KMS-11 (cell line): ENCODE data around the gene PHF21A.

ENCODE experiments used
- H2AFZ ChIP-seq: fragments of 200-600 bp; sonication (generic); 2 replicates; pipeline ENCODE4 v1.6.1; 2016; ENCODE audit warnings: antibody characterized with exemption, mixed run types, low read depth
- H3K27ac ChIP-seq: fragments of 200-600 bp; sonication (generic); 2 replicates; pipeline ENCODE4 v1.6.1; 2016; ENCODE audit warnings: mild to moderate bottlenecking, mixed run types
- H3K27me3 ChIP-seq: fragments of 200-600 bp; sonication (generic); 2 replicates; pipeline ENCODE4 v1.6.1; 2017; ENCODE audit warnings: mild to moderate bottlenecking, low read depth, mixed run types, moderate library complexity; ENCODE audit not compliant: insufficient read depth
- H3K36me3 ChIP-seq: fragments of 200-600 bp; sonication (generic); 2 replicates; pipeline ENCODE4 v1.6.1; 2017; ENCODE audit warnings: mild to moderate bottlenecking, mixed run types; ENCODE audit not compliant: insufficient read depth
- H3K4me1 ChIP-seq: fragments of 200-600 bp; sonication (generic); 2 replicates; pipeline ENCODE4 v1.6.1; 2016; ENCODE audit warnings: mild to moderate bottlenecking, low read depth, mixed run types; ENCODE audit not compliant: poor library complexity, severe bottlenecking
- H3K4me2 ChIP-seq: fragments of 200-600 bp; sonication (generic); 2 replicates; pipeline ENCODE4 v1.7.0; 2016; ENCODE audit warnings: mild to moderate bottlenecking, mixed run types
- H3K4me3 ChIP-seq: fragments of 200-600 bp; sonication (generic); IDR thresholded peaks from 2 replicates; pipeline ENCODE4 v1.6.1; 2017; ENCODE audit warnings: low read depth, low read length, mixed read lengths; ENCODE audit not compliant: insufficient read depth
- H3K79me2 ChIP-seq: fragments of 200-600 bp; sonication (generic); 2 replicates; pipeline ENCODE4 v1.6.1; 2016; ENCODE audit warnings: low read depth, mixed run types; ENCODE audit not compliant: insufficient read depth
- H3K9ac ChIP-seq: fragments of 200-600 bp; sonication (generic); 2 replicates; pipeline ENCODE4 v1.6.1; 2016; ENCODE audit warnings: mild to moderate bottlenecking, mixed run types
- H4K20me1 ChIP-seq: fragments of 200-600 bp; sonication (generic); 2 replicates; pipeline ENCODE4 v1.6.1; 2016; ENCODE audit warnings: mild to moderate bottlenecking, mixed run types; ENCODE audit not compliant: insufficient read depth
- TF ChIP-seq, protein P1 (sequence below): fragments of 200-600 bp; sonication (generic); conservative IDR thresholded peaks from 2 replicates; pipeline ENCODE4 v1.6.1; 2017; ENCODE audit warnings: low read depth, mild to moderate bottlenecking, antibody characterized with exemption, low read length, moderate library complexity, mixed read lengths

The PHF21A gene

DNA sequence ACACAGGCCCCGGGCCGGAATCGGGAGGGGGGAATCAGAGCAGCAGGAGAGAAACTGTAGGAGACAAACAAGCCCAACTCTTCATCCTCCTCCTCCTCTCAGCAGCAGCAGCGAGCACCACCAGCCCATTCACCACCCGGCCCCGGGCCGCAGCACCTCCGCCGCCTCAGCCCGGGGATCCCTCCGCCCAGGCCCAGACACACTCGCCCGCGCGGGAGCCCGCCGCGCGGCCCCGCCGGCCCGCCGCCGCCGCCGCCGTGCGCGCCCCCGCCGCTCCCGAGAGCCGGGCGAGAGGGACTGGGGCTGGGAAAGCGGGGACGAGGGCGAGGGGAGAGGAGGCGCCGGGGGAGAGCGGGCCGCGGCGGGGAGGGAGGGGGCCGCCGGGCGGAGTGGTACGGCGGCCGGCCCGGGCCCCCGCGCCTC is at the start of gene PHF21A:
Gene PHF21A, minus strand, starts transcription at position 154 of the 423 bp plus-strand sequence. CDS start 37,235 bp downstream, outside the sequence.
- no peaks in the 10 kb centered on the region for H4K20me1 ChIP-seq
- H3K4me2 ChIP-seq, result peak within 1 kb of the TSS; percentile 85
- H3K27me3 ChIP-seq, result no peaks in the 10 kb centered on the region
- peak within 1 kb of the TSS; percentile 93 for H2AFZ ChIP-seq
- H3K4me1 ChIP-seq, result peaks cover 45% of the 10 kb centered on the region
- peak within 1 kb of the TSS; percentile 59 for H3K9ac ChIP-seq
- H3K36me3 ChIP-seq, result no peaks in the 10 kb centered on the region
- H3K79me2 ChIP-seq, result peaks cover 30% of the 10 kb centered on the region
- H3K4me3 ChIP-seq, result no peak within 1 kb of the TSS
- TF ChIP-seq, protein P1, sequence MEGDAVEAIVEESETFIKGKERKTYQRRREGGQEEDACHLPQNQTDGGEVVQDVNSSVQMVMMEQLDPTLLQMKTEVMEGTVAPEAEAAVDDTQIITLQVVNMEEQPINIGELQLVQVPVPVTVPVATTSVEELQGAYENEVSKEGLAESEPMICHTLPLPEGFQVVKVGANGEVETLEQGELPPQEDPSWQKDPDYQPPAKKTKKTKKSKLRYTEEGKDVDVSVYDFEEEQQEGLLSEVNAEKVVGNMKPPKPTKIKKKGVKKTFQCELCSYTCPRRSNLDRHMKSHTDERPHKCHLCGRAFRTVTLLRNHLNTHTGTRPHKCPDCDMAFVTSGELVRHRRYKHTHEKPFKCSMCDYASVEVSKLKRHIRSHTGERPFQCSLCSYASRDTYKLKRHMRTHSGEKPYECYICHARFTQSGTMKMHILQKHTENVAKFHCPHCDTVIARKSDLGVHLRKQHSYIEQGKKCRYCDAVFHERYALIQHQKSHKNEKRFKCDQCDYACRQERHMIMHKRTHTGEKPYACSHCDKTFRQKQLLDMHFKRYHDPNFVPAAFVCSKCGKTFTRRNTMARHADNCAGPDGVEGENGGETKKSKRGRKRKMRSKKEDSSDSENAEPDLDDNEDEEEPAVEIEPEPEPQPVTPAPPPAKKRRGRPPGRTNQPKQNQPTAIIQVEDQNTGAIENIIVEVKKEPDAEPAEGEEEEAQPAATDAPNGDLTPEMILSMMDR, result no peak
- H3K27ac ChIP-seq, result peak within 1 kb of the TSS; percentile 70

DNA sequence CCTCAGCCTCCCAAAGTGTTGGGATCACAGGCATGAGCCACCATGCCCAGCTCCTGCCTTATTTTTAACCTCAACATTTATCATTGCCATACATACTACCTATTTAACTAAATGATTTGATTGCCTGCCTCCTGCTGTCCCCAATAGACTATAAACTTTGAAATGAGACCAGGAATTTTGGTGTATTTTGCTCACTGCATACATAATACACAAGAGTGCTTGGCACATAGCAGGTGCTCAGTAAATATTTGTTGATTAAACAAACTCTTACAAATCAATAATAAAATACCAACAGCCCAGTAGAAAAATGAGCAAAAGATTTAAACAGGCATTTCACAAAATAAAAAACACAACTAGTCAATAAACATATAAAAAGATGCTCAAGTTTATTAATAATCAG is 49.5 kb upstream of the PHF21A start:
- H2AFZ ChIP-seq, result no peak overlapping the region
- H3K27me3 ChIP-seq, result no peaks in the 10 kb centered on the region
- H3K4me2 ChIP-seq, result no peak overlapping the region
- H3K36me3 ChIP-seq, result no peaks in the 10 kb centered on the region
- H3K4me1 ChIP-seq, result no peaks in the 10 kb centered on the region
- H3K9ac ChIP-seq, result no peak overlapping the region
- H3K79me2 ChIP-seq, result no peaks in the 10 kb centered on the region
- H3K4me3 ChIP-seq, result no peak overlapping the region
- no peaks in the 10 kb centered on the region for H4K20me1 ChIP-seq
- no peak overlapping the region for H3K27ac ChIP-seq
- TF ChIP-seq, protein P1, result no peak

DNA sequence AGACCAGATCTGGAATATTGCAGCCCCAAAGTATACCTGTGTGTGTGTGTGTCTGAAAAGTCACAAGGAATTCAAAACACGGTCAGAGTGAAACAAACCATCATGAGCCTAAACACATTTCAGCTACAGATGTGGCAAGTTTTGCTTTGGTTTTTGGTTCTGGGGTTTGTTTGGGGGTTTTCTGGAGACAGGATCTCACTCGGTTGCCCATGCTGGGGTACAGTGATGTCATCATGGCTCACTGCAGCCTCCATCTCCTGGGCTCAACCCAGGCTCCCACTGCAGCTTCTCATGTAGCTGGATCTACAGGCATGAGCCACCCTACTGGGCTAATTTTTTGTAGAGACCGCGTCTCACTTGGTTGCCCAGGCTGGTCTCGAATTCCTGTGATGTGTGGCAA is 41.4 kb upstream of the PHF21A start:
- no peak overlapping the region for H3K27ac ChIP-seq
- H3K27me3 ChIP-seq, result no peaks in the 10 kb centered on the region
- H3K4me3 ChIP-seq, result no peak overlapping the region
- H3K36me3 ChIP-seq, result no peaks in the 10 kb centered on the region
- no peak overlapping the region for H3K4me2 ChIP-seq
- no peak overlapping the region for H3K9ac ChIP-seq
- no peak overlapping the region for H2AFZ ChIP-seq
- H3K4me1 ChIP-seq, result no peaks in the 10 kb centered on the region
- H3K79me2 ChIP-seq, result no peaks in the 10 kb centered on the region
- H4K20me1 ChIP-seq, result no peaks in the 10 kb centered on the region
- TF ChIP-seq, protein P1, result no peak

DNA sequence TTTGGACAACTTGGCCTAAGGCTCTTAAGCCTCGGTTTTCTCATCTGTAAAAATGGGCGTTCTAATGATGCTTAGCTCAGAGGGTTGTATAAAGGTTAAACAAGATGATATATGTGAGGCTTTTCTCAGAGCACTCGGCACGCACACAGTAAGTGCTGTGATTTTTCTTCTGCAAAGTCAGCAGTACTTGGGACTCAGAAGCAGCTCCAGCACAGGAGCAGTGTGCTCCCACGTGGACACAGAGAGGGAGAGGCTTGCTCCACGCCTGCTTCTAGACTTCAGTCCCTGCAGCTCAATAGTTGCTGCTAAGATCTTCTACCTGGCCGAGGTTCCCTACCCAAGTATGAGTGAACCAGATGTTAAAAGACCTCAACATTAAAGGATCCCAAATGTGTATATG is 39.9 kb upstream of the PHF21A start:
- Histone ChIP-seq H4K20me1 (no peaks in the 10 kb centered on the region), H3K36me3 (no peaks in the 10 kb centered on the region), H3K27me3 (no peaks in the 10 kb centered on the region), H3K27ac (no peak overlapping the region), H3K79me2 (no peaks in the 10 kb centered on the region), H2AFZ (no peak overlapping the region), H3K4me3 (no peak overlapping the region), H3K4me1 (no peaks in the 10 kb centered on the region), H3K9ac (no peak overlapping the region), H3K4me2 (no peak overlapping the region)
- TF ChIP-seq, protein P1, result no peak
